ENCODE measurements around the gene BCAS3.

GRCh38 chr17:61155590-61156237 lies 478.1 kb downstream of the BCAS3 start:
- TF ChIP-seq CTCF (IDR thresholded peaks at IDR 0.05; ENCODE audit: low read depth, low read length), result no peak
- TF ChIP-seq EZH2phosphoT487 (IDR thresholded peaks at IDR 0.05; ENCODE audit: low read depth), result no peak

All from OCI-LY3 (cell line).